Keratinocyte (primary cell): ENCODE data around the gene TTI1. TPM values are rescaled to one million over a fixed set of nuclear protein-coding genes. Genes with fewer than 3 reads are reported as not detected.

Experiments used
- DNase-seq: peaks from one replicate; pipeline ENCODE4 v3.0.0-alpha.2; 2011; ENCODE audit warnings: low read depth, missing footprints, low spot score
- FAIRE-seq: peaks from 2 replicates; lab custom pipeline; 2011; peaks lifted over from hg19 to GRCh38; lab: Jason Lieb, UNC
- H2AFZ ChIP-seq: 2 replicates; pipeline ENCODE4 v1.6.0; 2012; ENCODE audit warnings: low read length, control low read depth, inconsistent platforms; ENCODE audit not compliant: control insufficient read depth
- H3K27ac ChIP-seq: 2 replicates; pipeline ENCODE4 v1.5.1; 2011; ENCODE audit warnings: low read length; ENCODE audit not compliant: control insufficient read depth, insufficient read depth
- H3K27me3 ChIP-seq: 3 replicates; pipeline ENCODE4 v1.6.0; 2011; ENCODE audit warnings: low read length; ENCODE audit not compliant: control insufficient read depth, insufficient read depth; ENCODE audit errors: extremely low read depth
- H3K36me3 ChIP-seq, 2 experiments: 2 replicates in 1 of 2; 3 replicates in 1 of 2; pipeline ENCODE4 v1.5.1; 2011; ENCODE audit warnings: low read length in 2 of 2, mild to moderate bottlenecking in 1 of 2; ENCODE audit not compliant: control insufficient read depth in 2 of 2, insufficient read depth in 2 of 2; ENCODE audit errors: extremely low read depth in 1 of 2
- H3K4me1 ChIP-seq: 3 replicates; pipeline ENCODE4 v1.5.1; 2011; ENCODE audit warnings: low read length; ENCODE audit not compliant: control insufficient read depth, insufficient read depth; ENCODE audit errors: extremely low read depth
- H3K4me2 ChIP-seq: 3 replicates; pipeline ENCODE4 v1.6.0; 2011; ENCODE audit warnings: low read depth, low read length; ENCODE audit not compliant: control insufficient read depth, insufficient read depth; ENCODE audit errors: extremely low read depth
- H3K4me3 ChIP-seq, 3 experiments: fragments of 200-600 bp in 1 of 3; sonication (generic) in 1 of 3; 2 replicates in 2 of 3; 3 replicates in 1 of 3; pipeline ENCODE4 v1.5.1; 2011 to 2016; ENCODE audit warnings: low read length in 3 of 3, mild to moderate bottlenecking in 3 of 3, control low read depth in 2 of 3, inconsistent platforms in 1 of 3, low read depth in 1 of 3, mixed read lengths in 1 of 3, mixed run types in 1 of 3, moderate library complexity in 1 of 3; ENCODE audit not compliant: control insufficient read depth in 2 of 3, insufficient read depth in 2 of 3; ENCODE audit errors: extremely low read depth in 1 of 3
- H3K79me2 ChIP-seq: 2 replicates; pipeline ENCODE4 v1.6.0; 2012; ENCODE audit warnings: low read length; ENCODE audit not compliant: control insufficient read depth, insufficient read depth
- H3K9ac ChIP-seq: 3 replicates; pipeline ENCODE4 v1.6.0; 2011; ENCODE audit warnings: low read length; ENCODE audit not compliant: control insufficient read depth, insufficient read depth; ENCODE audit errors: extremely low read depth
- H3K9me1 ChIP-seq: 3 replicates; pipeline ENCODE4 v1.6.0; 2011; ENCODE audit warnings: low read length; ENCODE audit not compliant: control insufficient read depth, insufficient read depth; ENCODE audit errors: extremely low read depth
- H3K9me3 ChIP-seq: 2 replicates; pipeline ENCODE4 v1.5.1; 2012; ENCODE audit warnings: low read depth, low read length; ENCODE audit not compliant: control insufficient read depth
- H4K20me1 ChIP-seq: 3 replicates; pipeline ENCODE4 v1.6.0; 2011; ENCODE audit warnings: low read length; ENCODE audit not compliant: control insufficient read depth, insufficient read depth; ENCODE audit errors: extremely low read depth
- CTCF ChIP-seq, 3 experiments: IDR thresholded peaks in 1 of 3; conservative IDR thresholded peaks in 1 of 3; optimal IDR thresholded peaks in 1 of 3; 2 replicates in 2 of 3; 3 replicates in 1 of 3; pipeline versions ENCODE3 to v1.5.1; 2011; ENCODE audit warnings: low read length in 3 of 3, mild to moderate bottlenecking in 3 of 3, moderate library complexity in 2 of 3, control low read depth in 1 of 3, inconsistent platforms in 1 of 3; ENCODE audit not compliant: insufficient read depth in 2 of 3; ENCODE audit errors: extremely low read depth in 1 of 3
- EZH2 ChIP-seq: IDR thresholded peaks from one replicate; pipeline ENCODE4 v1.6.1; 2012; ENCODE audit warnings: inconsistent platforms, mild to moderate bottlenecking, low read length, moderate library complexity
- dilution Hi-C: fragments of 300-500 bp; cut with MboI; formaldehyde crosslinking; loops from one replicate; pipeline ENCODE4 v1.7.0; 2020; ENCODE audit warnings: low sequenced_read_pairs; ENCODE audit not compliant: extremely low pct_ligation_motif_present
- polyA plus RNA-seq, 5 experiments: library from polyadenylated mRNA; depleted of rRNA in 3 of 5; stranded (reverse) in 3 of 5; stranded (forward) in 1 of 5; unstranded in 1 of 5; fragments of >200 nt; gene quantifications; 1 replicate in 1 of 5; 2 replicates in 3 of 5; 3 replicates in 1 of 5; pipeline versions ENCODE4 v1.2.1 to v1.2.3, GENCODE V29; 2011 to 2012; ENCODE audit warnings: missing spikeins in 2 of 5, low read depth in 1 of 5, low replicate concordance in 1 of 5

The TTI1 gene
- polyA plus RNA-seq, 1 donor (not counting 4 experiments of a cell fraction or from before 2014, with no cell fraction given) = 13.5 TPM

- Histone ChIP-seq H3K36me3 (peaks cover 5 to 26% of the 10 kb centered on the region in 2 experiments), H3K9me3 (no peaks in the 10 kb centered on the region), H3K9me1 (no peaks in the 10 kb centered on the region), H3K4me1 (peaks cover 7% of the 10 kb centered on the region), H2AFZ (no peak overlapping the region), H3K9ac (no peak overlapping the region), H3K27ac (no peak overlapping the region), H3K79me2 (no peaks in the 10 kb centered on the region), H3K27me3 (no peaks in the 10 kb centered on the region), H3K4me2 (no peak overlapping the region), H3K4me3 (no peak overlapping the region), H4K20me1 (no peaks in the 10 kb centered on the region)
- no peak for FAIRE-seq
- DNase-seq = no peak
- dilution Hi-C loops = no loop called here
- TF ChIP-seq CTCF (optimal IDR thresholded peaks at IDR 0.05 in 1 of 3, IDR thresholded peaks at IDR 0.05 in 1 of 3, conservative IDR thresholded peaks at IDR 0.05 in 1 of 3; ENCODE audit: extremely low read depth in 1 of 3, insufficient read depth in 2 of 3, low read length in 3 of 3) (no peak), EZH2 (no peak)
These were observed 30.8 kb downstream of the TTI1 start for GRCh38 chr20:38002422-38002821.

GRCh38 chr20:38001981-38002380 is 31.3 kb downstream of the TTI1 start:
- no peak for FAIRE-seq
- Histone ChIP-seq H3K36me3 (peaks cover 5 to 26% of the 10 kb centered on the region in 2 experiments), H2AFZ (no peak overlapping the region), H3K79me2 (no peaks in the 10 kb centered on the region), H3K4me3 (no peak overlapping the region), H3K27me3 (no peaks in the 10 kb centered on the region), H3K9ac (no peak overlapping the region), H3K4me2 (no peak overlapping the region), H4K20me1 (no peaks in the 10 kb centered on the region), H3K27ac (no peak overlapping the region), H3K9me3 (no peaks in the 10 kb centered on the region), H3K4me1 (peaks cover 7% of the 10 kb centered on the region), H3K9me1 (no peaks in the 10 kb centered on the region)
- dilution Hi-C loops = no loop called here
- no peak for TF ChIP-seq EZH2
- no peak for DNase-seq
